NCI-H2107 treated with DMSO at 0.1 percent for 48 hours (cell line): ENCODE data around the gene ABCB11.

Experiments
- DNase-seq: peaks from one replicate; lab custom pipeline; 2025; ENCODE audit not compliant: unreplicated experiment; lab: John Stamatoyannopoulos, UW

ABCB11 gene

DNA sequence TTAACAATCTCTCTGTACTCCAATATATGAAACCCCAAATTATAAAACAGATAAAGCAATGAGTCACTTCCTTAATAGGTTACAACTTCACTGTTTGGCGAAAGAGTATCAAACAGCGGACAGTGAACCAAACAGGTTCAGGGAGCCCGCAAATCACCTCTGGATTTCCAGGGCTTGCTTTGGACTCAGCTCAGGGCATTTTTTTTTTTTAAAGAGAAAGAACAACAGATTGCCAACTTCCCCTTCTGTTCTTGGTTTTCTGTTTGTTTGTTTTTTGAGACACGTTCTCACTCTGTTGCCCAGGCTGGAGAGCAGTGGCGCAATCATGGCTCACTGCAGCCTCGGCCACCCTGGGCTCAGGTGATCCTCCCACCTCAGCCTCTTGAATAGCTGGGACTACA lies 52.7 kb downstream of the ABCB11 start:
- DNase-seq = no peak

DNA sequence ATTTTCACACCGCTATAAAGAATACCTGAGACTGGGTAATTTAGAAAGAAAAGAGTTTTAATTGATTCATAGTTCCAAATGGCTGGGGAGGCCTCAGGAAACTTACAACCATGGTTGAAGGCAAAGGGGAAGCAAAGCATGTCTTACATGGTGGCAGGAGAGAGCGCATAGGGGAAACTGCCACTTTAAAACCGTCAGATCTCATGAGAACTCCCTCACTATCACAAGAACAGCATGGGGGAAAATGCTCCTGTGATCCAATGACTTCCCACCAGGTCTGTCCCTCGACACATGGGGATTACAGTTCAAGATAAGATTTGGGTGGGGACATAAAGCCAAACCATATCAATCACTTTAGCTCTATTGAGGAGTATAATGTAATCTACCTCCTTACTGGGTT lies 53.5 kb downstream of the ABCB11 start:
- DNase-seq = no peak

DNA sequence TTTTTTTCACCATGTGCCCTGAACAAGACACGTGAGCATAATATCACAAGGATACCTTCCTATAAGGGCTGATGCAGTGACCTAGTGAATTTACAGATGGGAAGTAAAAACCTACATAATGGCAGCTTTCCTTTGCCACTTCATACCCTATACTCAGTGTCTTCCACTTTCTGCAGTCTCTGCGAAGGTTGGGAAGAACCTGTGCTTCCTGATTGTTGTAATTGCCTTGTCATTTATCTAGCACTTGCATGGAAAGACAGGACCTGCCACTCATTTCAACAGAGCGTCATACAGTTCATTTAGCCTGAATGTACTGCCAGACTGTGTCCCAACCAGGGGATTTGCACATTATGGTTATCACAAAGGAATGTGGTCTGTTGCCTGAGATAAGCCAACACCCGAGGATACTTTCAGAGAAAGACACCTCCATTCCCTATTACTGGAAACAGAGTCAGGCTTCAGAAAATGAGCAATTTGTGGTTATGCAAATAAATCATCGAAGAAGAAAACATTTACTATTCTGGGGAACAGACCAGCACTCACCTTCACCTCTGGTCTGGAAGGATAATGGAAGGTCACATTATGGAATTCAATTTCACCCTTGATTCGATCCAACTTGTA lies 55.0 kb downstream of the ABCB11 start:
- no peak for DNase-seq

DNA sequence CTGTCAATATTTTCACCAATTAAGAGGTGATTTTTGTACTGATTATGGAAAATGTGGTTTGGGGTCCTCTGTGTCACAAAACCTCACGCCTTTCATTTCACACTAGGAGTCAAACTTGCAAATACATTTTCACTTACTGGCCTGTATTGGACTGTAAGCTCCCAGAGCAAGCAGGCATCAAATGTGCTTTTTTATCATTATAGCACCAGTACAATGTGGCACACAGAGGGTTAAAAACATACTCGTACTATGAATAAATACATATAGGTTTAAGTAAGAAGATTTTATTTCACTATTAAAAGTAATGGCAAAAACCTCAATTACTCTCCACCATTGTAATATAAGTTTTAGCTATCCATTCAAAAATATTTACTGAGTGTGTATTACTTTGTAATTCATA lies 56.7 kb downstream of the ABCB11 start:
- DNase-seq = no peak

DNA sequence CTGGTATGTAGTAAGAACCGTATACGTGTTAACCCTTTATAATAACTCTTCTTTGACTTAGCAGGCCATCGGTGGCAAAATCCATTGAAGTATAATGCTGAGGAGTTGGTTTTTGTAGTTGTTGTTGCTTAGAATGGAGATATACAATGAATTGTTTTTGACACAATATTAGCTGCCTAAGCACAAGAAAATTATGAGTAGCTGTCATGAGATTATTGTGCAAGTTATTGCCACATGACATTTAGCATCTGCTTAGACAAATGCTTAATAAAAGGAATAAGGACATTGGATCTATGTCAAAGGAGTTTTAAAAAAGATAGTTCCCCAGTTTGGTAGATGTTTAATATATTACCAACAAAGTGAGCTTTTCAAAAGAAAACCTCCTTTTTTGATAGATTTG lies 59.9 kb downstream of the ABCB11 start:
- no peak for DNase-seq

DNA sequence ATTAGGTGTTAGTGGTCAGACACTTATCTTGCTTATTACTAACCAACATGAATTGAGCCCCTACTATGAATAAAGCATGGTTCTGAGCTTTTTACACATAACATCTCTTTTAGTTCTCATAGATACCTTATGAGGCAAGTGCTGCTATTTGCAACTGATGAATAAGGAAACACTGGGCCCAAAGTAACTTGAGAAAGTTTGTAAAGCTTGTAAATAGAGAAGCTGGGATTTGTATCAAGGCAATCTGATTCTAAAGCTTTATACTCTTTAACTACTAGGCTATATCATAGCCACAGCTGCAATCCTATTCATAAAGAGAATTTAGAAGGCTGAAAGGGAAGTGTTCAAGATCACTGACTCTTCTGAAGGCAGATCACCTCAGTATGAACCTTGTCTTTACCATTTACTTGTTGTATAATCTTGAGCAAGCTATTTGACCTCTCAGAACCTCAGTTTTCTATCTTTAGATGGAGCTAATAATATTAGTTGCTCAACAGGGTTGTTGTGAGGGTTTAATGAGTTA lies 60.4 kb downstream of the ABCB11 start:
- no peak for DNase-seq

DNA sequence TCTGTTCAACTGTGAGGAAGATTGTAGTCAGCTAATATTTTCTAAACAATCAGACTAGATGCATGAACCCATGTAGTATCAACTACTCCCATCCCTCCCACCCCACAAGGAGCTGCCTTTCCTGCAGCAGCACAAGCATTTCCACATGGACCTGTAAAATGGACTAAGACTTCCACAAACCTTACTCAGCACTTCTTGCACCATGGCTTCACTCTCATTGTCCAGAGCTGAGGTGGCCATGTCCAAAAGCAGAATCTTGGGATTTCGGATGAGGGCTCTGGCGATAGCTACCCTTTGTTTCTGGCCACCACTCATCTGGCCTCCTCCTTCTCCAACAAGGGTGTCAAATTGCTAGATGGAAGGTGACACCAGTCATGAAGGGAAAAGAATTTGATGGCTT lies 61.3 kb downstream of the ABCB11 start:
- no peak for DNase-seq

DNA sequence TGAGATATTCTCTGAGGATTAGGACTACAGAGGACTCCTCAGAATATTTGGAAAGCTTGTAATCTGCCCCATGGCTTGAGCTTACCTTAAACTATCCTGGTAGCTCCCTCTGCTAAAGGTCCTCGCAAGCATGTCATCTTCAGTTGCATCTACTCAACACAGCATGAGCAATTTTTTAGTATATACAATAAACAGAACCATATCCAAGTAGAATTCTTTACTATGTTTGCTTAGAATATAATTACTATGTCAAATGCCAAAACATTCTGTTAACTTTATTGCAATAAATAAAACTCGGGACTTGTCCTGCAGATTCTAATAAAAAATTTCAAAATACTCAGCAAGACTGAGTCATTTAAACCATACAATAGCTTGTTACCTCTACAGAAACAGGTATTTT lies 62.8 kb downstream of the ABCB11 start:
- DNase-seq = no peak

DNA sequence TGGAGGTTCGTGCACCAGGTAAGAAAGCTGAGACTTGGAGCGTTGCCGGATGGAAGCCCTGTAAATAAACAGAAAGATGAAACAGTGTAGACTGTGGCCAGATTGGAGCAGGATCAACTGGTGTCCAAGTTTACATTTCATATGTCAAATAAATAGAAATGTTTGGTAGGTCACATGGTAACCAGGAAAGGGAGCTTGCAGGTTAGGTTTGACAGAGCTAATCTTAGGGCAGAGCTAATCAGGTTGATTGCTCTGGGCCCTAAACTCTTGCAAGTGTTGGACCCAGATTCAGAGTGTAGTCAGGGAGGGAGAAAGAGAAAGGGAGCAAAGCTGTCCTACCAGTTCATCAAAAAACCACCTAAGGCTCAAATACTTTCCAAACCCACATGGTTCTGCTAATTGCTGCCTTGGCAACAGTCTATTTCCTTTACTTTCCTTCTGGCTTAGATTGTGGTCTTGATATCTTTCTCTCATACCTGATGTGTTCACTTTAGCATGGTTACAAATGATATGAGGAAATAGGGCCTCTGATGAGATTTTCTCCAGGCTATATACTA lies 66.8 kb downstream of the ABCB11 start:
- DNase-seq = no peak

DNA sequence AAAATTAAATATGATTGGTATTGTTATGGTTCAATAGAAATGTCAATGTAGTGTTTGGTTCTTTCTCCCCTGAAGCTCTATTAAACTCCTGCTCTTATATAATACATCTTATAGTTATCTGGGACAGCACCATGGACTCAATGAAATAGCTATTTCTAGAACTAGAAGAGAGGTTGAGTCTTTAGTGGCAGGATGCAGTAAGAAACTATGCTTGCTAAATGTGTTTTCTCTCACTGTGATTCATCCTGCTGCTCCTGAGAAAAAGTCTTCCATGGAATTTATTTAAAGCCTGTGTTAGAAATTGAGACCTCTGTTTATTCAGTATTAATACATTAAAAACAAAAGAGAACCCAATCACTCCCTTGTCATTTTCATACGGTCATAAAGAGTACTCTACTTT lies 68.5 kb downstream of the ABCB11 start:
- no peak for DNase-seq

DNA sequence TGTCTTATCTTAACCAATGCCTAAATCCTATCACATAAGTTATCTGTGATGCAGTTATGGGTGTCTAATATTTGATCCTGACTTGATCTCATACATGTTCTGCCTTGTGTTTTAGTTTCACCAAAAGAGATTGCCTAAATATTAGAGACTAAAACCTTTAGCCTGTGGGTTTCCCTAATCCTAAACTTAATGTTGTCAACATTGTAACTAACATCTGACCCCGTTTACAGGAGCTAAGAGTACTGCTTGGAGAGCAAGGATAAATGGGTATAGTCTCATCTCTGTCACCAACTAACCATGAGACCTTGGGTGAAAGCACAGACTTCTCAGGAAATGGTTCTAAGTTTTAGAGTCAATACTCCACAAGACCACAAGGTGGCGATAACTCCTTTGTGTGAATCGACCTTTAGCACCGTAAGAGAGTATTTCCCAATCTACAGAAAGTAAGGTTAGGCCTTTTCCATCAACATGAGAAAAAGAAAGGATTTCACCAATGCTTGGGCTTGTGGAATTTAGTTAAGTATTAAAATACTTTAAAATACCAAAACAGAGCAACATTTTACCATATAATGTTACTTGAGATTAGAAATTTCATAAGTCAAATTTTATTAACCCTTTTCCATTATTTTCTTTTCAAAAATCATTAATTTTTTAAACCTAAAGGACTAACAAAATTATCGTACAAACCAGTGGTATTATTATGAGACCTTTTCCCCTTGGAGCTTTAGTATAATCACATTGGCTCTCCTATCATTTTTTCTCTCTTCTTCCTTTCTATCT lies 69.5 kb downstream of the ABCB11 start:
- DNase-seq = peak; percentile 52

DNA sequence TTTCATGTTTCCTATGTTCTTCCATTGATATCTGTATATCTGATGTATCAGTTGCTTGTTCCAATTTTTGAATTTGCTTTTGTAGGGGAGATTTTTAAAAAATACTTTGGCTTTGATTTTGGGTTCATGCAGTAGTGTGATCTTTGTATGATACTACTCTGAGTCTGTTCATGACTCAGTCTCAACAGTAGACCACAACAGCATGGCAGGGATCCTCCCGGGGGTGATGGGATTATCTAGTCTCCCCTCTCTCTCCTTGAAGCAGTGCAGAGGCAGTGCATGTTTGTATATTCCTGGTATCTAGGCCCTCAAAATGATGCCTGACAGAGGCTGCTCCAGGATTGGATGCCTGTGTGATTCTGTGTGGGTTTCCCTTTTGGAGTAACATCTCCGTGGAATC lies 74.7 kb downstream of the ABCB11 start:
- no peak for DNase-seq

DNA sequence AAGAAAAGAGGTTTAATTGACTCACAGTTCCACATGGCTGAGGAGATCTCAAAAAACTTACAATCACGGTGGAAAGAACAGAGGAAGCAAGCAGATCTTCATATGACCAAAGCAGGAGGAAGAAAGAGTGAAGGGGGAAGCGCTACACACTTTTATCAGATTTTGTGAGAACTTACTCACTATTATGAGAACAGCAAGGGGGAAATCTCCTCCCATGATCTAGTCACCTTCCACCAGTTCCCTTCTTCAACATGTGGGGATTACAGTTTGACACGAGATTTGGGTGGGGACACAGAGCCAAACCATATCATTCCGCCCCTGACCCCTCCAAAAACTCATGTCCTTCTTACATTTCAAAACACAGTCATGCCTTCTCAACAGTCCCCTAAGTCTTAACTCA lies 75.8 kb downstream of the ABCB11 start:
- DNase-seq = no peak

DNA sequence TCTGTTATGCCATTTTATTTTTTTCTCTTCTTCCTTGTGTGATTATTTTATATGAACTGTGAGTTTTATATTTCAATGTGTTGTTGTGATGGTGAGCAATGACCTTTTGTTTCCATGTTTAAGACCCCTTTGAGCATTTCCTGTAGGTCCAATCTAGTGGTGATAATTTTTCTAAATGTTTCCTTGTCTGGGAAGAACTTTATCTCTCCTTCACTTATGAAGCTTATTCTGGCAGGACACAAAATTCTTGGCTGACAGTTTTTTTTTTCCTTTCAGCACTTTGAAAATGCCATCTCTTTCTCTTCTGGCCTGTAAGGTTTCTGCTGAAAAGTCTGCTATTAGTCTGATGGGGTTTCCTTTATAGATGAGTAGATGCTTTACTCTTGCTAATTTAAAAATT lies 76.9 kb downstream of the ABCB11 start:
- no peak for DNase-seq

DNA sequence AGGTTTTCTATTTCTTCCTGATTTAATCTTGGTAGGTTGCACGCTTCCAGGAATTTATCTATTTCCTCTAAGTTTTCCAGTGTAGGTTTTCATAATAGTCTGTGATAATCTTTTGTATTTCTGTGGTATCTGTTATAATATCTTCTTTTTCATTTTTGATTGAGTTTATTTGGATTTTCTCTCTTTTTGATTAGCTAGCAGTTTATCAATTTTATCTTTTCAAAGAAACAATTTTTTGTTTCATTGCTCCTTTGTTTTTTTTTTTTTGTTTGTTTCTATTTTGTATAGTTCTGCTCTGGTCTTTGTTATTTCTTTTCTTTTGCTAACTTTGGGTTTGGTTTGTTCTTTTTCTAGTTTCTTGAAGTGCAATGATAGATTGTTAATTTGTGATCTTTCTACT lies 78.7 kb downstream of the ABCB11 start:
- DNase-seq = no peak

DNA sequence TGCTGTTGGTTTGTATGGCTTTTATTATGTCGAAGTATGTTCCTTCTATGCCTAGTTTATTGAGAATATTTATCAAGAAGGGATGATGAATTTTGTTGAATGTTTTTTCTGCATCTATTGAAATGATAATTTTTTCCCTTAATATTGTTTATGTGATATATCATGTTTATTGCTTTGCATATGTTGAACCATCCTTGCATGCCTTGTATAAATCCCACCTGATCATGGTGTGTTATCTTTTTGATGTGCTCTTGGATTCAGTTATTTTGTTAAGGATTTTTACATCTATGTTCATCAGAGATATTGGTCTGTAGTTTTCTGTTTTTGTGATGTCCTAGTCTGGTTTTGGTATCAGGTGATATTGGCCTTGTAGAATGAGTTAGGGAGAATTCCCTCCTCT lies 79.3 kb downstream of the ABCB11 start:
- DNase-seq = no peak

DNA sequence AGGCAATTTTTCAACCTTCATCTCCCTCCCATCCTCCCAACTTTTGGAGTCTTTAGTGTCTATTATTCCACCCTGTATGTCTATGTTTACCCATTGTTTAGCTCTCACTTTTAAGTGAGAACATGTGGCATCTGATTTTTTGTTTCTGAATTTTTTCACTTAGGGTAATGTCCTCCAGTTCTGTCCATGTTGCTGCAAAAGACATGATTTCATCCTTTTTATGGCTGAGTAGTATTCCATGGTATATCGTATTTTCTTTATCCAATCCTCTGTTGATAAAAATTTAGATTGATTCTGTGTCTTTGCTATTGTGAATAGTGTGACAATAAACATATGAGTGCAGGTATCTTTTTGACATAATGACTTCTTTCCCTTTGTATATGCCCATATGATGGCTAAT lies 81.8 kb downstream of the ABCB11 start:
- no peak for DNase-seq

DNA sequence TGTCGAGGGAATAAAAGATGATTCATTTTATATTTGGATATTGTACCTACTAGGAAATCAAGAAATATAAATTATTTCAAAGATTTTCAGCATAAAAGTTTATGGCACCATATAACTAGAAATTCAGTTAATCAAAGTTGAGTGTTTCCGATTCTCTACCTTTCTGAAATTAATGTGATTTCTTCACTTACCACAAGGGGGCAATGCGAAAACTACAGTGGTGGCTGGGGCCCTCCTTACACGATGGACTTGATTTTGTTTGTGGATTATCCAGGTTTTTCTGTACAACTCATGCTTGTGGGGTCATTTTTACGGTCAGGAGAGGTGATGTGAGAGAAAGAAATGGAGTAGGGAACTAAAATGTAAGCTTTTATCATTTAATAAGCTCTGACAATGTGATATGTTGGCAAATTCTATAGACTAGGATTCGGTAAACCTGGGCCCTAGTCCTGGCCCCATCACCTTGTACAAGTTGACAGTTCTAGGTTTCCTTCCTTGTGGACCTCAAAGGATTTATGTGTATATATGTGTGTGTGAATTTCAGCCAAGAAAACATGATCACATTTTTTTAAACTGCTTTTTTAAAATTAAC lies 82.4 kb downstream of the ABCB11 start:
- no peak for DNase-seq

DNA sequence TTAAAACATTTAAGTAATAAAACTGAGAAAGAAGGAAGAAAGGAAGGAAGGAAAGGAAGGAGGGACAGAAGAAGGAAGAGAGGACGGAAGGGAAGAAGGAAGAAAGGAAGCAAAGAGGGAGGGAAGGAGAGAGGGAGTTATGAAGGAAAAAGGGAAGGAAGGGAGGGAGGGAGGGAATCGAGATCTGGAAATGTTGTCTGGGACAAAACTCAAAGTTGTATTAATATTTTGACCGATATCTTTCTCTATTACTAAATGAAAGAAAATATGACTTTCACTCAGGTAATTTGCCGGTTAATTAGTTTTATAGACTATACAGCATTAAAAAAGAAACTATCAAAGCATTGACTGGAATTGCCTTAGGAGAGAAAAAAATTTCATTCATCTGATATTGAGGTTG lies 85.6 kb downstream of the ABCB11 start:
- DNase-seq = no peak

DNA sequence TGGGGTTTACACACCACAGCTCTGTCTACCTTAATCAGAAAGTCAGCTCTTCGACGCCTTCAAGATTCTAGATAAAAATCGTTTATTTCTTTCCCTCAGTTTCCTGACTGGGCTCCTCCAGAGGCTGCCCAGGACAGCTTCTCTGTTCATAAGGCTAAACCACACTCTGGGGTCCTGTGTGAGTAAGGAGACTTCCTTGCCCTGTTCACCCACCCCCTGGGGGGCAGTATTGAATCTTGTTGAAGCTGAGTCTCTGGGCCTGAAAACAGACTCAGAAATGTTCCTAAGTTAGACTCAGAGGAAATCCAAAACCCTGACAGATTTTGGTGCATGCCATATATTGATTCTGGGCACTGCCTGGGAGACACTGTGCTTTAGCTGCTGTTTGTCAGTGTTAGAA lies 87.1 kb downstream of the ABCB11 start:
- no peak for DNase-seq

DNA sequence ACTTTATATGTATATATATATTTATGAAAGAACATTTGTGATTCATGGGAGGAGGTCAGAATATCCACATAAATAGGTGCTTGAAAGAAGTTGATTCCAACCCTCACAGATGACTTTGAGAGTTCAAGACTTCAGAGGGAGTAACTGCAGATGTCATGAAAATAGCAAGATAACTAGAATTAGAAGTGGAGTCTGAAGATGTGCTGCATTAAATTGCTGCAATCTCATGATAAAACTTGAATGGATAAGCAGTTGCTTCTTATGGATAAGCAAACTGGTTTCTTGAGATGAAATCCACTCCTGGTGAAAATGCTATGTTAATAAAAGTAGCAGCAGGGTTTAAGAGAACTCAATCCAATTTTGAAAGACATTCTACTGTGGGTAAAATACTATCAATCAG lies 89.8 kb downstream of the ABCB11 start:
- DNase-seq = no peak

DNA sequence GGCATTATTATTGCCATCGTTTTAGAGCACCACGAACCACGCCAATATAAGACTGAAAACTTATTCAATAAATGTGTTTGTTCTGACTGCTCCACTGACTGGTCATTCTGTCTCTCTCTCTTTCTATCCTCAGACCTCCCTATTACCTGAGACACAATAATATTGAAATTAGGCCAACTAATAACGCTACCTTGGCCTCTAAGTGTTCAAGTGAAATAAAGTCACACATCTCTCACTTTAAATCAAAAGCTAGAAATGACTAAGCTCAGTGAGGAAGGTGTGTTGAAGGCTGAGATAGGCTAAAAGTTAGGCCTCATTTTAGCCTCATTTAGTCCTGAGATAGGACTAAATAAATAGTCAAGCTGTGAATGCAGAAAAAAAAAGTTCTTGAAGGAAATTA lies 91.2 kb downstream of the ABCB11 start:
- no peak for DNase-seq
